Measurements from ENCODE around the gene TRIML2. TPM values are rescaled to one million over a fixed set of nuclear protein-coding genes. Genes with fewer than 3 reads are reported as not detected.

The TRIML2 gene
- total RNA-seq, 6 experiments from 2014 or later: not detected

DNA sequence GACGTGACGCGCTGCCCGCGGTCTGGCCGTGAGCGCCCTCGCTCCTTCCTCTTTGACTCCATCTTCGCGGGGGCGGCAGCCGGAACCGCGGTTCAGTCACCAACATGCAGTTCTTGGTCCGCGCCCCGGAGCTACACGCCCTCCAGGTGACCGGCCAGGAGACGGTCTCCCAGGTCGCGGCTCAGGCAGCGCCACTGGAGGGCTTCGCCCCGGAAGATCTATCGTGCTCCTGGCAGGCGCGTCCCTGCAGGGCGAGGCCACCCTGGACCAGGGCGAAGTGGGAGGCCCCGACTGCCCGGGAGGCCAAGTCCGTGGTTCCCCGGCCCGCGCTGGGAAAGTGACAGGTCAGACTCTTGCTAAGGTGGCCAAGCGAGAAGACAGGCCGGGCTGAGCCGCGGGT is 2.9 kb downstream of the TRIML2 start:
- Histone ChIP-seq H3K27ac (no peak overlapping the region), H3K4me1 (no peaks in the 10 kb centered on the region), H3K4me3 (no peak overlapping the region), H3K36me3 (no peaks in the 10 kb centered on the region), H3K27me3 (no peaks in the 10 kb centered on the region), H3K9me3 (no peaks in the 10 kb centered on the region)
- TF ChIP-seq, protein P1, sequence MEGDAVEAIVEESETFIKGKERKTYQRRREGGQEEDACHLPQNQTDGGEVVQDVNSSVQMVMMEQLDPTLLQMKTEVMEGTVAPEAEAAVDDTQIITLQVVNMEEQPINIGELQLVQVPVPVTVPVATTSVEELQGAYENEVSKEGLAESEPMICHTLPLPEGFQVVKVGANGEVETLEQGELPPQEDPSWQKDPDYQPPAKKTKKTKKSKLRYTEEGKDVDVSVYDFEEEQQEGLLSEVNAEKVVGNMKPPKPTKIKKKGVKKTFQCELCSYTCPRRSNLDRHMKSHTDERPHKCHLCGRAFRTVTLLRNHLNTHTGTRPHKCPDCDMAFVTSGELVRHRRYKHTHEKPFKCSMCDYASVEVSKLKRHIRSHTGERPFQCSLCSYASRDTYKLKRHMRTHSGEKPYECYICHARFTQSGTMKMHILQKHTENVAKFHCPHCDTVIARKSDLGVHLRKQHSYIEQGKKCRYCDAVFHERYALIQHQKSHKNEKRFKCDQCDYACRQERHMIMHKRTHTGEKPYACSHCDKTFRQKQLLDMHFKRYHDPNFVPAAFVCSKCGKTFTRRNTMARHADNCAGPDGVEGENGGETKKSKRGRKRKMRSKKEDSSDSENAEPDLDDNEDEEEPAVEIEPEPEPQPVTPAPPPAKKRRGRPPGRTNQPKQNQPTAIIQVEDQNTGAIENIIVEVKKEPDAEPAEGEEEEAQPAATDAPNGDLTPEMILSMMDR (IDR thresholded peaks at IDR 0.05): no peak
- TF ChIP-seq POLR2A (IDR thresholded peaks at IDR 0.05): no peak
- no CpG with 5 or more reads among the region's 40 CpGs for WGBS (ENCODE audit: insufficient coverage, low coverage, low lambda C conversion rate, missing lambda C conversion rate)
- intact Hi-C loops (cut with DNase I): no loop called here
- peak in 2 of 3 donors; percentile 18 to 51 for DNase-seq
- ATAC-seq: no peak

DNA sequence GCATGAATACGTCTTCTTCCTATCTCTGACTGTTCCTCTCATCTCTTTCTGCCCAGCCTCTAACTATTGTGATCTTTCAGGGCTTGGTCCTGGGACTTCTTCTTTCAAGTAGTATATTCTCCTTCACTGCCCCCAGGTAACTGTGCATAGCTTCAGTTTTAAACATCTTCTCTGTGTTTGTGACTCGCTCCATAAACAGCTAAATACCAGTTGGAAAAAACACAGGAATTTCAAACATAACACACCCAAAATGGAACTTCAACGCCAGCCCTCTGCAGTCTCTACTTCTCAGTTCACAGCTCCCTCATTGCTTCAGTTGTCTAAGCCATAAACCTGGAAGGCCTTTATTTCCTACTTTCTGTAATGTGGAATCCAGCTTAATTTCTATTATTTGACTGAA is 16.6 kb downstream of the TRIML2 start:
- intact Hi-C loops (cut with DNase I): no loop called here
- TF ChIP-seq, protein P1 (IDR thresholded peaks at IDR 0.05): no peak
- TF ChIP-seq POLR2A (IDR thresholded peaks at IDR 0.05): no peak
- Histone ChIP-seq H3K9me3 (no peaks in the 10 kb centered on the region), H3K4me3 (no peak overlapping the region), H3K36me3 (no peaks in the 10 kb centered on the region), H3K27me3 (no peaks in the 10 kb centered on the region), H3K27ac (no peak overlapping the region), H3K4me1 (no peaks in the 10 kb centered on the region)
- 58% methylated on average over 3 of the region's 3 CpGs for WGBS (ENCODE audit: insufficient coverage, low coverage, low lambda C conversion rate, missing lambda C conversion rate)
- DNase-seq (no peak), ATAC-seq (no peak)

DNA sequence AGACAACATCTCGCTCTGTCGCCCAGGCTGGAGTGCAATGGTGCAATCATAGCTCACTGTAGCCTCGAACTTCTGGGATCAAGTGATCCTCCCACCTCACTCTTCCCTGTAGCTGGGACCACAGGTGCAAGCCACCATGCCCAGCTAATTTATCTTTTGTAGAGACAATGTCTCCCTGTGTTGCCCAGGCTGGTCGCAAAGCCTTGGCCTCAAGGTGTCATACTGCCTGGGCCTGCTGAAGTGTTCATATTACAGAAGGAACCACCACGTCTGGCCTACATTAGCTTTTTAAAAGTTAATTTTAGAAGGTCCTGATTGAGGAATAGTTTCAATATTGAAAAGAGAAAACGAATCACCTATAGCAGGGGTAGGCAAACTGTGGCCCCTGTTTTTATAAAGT is 22.5 kb downstream of the TRIML2 start:
- Histone ChIP-seq H3K9me3 (no peaks in the 10 kb centered on the region), H3K4me1 (no peaks in the 10 kb centered on the region), H3K36me3 (no peaks in the 10 kb centered on the region), H3K4me3 (no peak overlapping the region), H3K27ac (no peak overlapping the region), H3K27me3 (no peaks in the 10 kb centered on the region)
- ATAC-seq: no peak
- DNase-seq: no peak
- TF ChIP-seq, protein P1 (IDR thresholded peaks at IDR 0.05): no peak
- no peak for TF ChIP-seq POLR2A (IDR thresholded peaks at IDR 0.05)
- intact Hi-C loops (cut with DNase I): no loop called here
- 47% methylated on average over 5 of the region's 6 CpGs for WGBS (ENCODE audit: insufficient coverage, low coverage, low lambda C conversion rate, missing lambda C conversion rate)

DNA sequence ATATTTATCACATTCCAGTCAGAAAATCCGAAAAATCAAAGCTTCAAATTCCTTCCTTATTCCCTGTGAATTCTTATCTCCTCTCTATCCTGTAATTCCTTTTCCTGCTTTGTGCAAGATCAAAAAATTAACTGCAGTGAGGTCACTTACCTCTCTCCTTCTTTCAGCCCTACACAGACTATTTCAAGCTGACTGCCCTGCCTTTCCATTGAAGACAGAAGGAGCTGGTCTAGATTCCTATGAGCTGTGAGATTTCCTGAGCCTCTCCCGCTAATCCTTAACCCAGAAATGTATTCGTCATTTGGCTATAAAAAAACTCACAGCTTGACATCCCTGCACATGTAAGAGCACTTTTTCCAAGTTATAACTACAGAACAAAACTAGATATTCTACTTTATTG is 26.6 kb downstream of the TRIML2 start:
- DNase-seq (no peak), ATAC-seq (no peak)
- no peaks in the 10 kb centered on the region for H3K4me1 ChIP-seq
- H3K27ac ChIP-seq: no peak overlapping the region
- no peaks in the 10 kb centered on the region for H3K36me3 ChIP-seq
- intact Hi-C loops (cut with DNase I): no loop called here
- 58% methylated on average over 3 of the region's 3 CpGs for WGBS (ENCODE audit: insufficient coverage, low coverage, low lambda C conversion rate, missing lambda C conversion rate)
- no peaks in the 10 kb centered on the region for H3K27me3 ChIP-seq
- H3K9me3 ChIP-seq: no peaks in the 10 kb centered on the region
- H3K4me3 ChIP-seq: no peak overlapping the region
- TF ChIP-seq, protein P1 (IDR thresholded peaks at IDR 0.05): no peak
- TF ChIP-seq POLR2A (IDR thresholded peaks at IDR 0.05): no peak

GRCh38 chr4:188078116-188078515 is 31.3 kb downstream of the TRIML2 start:
- Histone ChIP-seq H3K27me3 (no peaks in the 10 kb centered on the region), H3K4me1 (no peaks in the 10 kb centered on the region), H3K4me3 (no peak overlapping the region), H3K36me3 (no peaks in the 10 kb centered on the region), H3K27ac (no peak overlapping the region), H3K9me3 (no peaks in the 10 kb centered on the region)
- ATAC-seq (no peak), DNase-seq (no peak)
- WGBS (ENCODE audit: insufficient coverage, low coverage, low lambda C conversion rate, missing lambda C conversion rate): 0% methylated on average over 1 of the region's 1 CpG
- TF ChIP-seq, protein P1 (IDR thresholded peaks at IDR 0.05): no peak
- TF ChIP-seq POLR2A (IDR thresholded peaks at IDR 0.05): no peak
- intact Hi-C loops (cut with DNase I): no loop called here

Measured in right lobe of liver (tissue), 6 donors.